HUES48 (cell line): ENCODE data around the gene BNIP2.
"Not testable (repeated sequence)": the region's sequence is repeated elsewhere in the genome, so short reads cannot be mapped to it uniquely, and the experiment has no call there.

Experiments
- H3K27ac ChIP-seq: one replicate; pipeline ENCODE4 v1.7.0; 2013; ENCODE audit warnings: low read depth, low read length, inconsistent platforms
- H3K27me3 ChIP-seq: 2 replicates; pipeline ENCODE4 v1.6.1; 2013; ENCODE audit warnings: mild to moderate bottlenecking, low read length; ENCODE audit not compliant: control insufficient read depth, insufficient read depth
- H3K36me3 ChIP-seq: 2 replicates; pipeline ENCODE4 v1.6.1; 2013; ENCODE audit warnings: low read length; ENCODE audit not compliant: control insufficient read depth, insufficient read depth
- H3K4me1 ChIP-seq: 2 replicates; pipeline ENCODE4 v1.6.1; 2013; ENCODE audit warnings: mild to moderate bottlenecking, low read length; ENCODE audit not compliant: control insufficient read depth, insufficient read depth
- H3K4me3 ChIP-seq: 2 replicates; pipeline ENCODE4 v1.5.1; 2013; ENCODE audit warnings: mild to moderate bottlenecking, low read depth, low read length
- H3K9ac ChIP-seq: 2 replicates; pipeline ENCODE4 v1.6.1; 2013; ENCODE audit warnings: mild to moderate bottlenecking, low read depth, low read length, moderate library complexity
- H3K9me3 ChIP-seq: 2 replicates; pipeline ENCODE4 v1.6.1; 2013; ENCODE audit warnings: low read length; ENCODE audit not compliant: control insufficient read depth, insufficient read depth

BNIP2 gene

GRCh38 chr15:59659366-59659765 is 29.8 kb downstream of the BNIP2 start:
- no peaks in the 10 kb centered on the region for H3K27me3 ChIP-seq
- no peak overlapping the region for H3K4me3 ChIP-seq
- H3K36me3 ChIP-seq = peaks cover 40% of the 10 kb centered on the region
- H3K4me1 ChIP-seq = peaks cover 8% of the 10 kb centered on the region; the same call in 1 of the 2 replicates
- no peaks in the 10 kb centered on the region for H3K9me3 ChIP-seq
- H3K9ac ChIP-seq = no peak overlapping the region
- H3K27ac ChIP-seq = no peak overlapping the region

- peaks cover 8% of the 10 kb centered on the region; the same call in 1 of the 2 replicates for H3K4me1 ChIP-seq
- peak overlapping the region; percentile 97 for H3K4me3 ChIP-seq
- H3K27me3 ChIP-seq = no peaks in the 10 kb centered on the region
- peak overlapping the region; percentile 61 for H3K27ac ChIP-seq
- H3K9ac ChIP-seq = no peak overlapping the region
- H3K9me3 ChIP-seq = no peaks in the 10 kb centered on the region
- H3K36me3 ChIP-seq = peaks cover 36% of the 10 kb centered on the region
Measured at GRCh38 chr15:59657635-59658125, 31.4 kb downstream of the BNIP2 start.

GRCh38 chr15:59656897-59657634 is 32.1 kb downstream of the BNIP2 start, which contains the start of gene GTF2A2:
Gene GTF2A2 (minus strand): TSS chr15:59657515. CDS start chr15:59652277, 5,238 bp downstream.
- Histone ChIP-seq H3K27me3 (no peaks in the 10 kb centered on the region), H3K9ac (peak within 1 kb of the TSS; percentile 86), H3K27ac (peak within 1 kb of the TSS; percentile 89), H3K4me3 (peak within 1 kb of the TSS; percentile 97), H3K4me1 (peaks cover 8% of the 10 kb centered on the region; the same call in 1 of the 2 replicates), H3K36me3 (peaks cover 36% of the 10 kb centered on the region), H3K9me3 (no peaks in the 10 kb centered on the region)

- Histone ChIP-seq H3K4me1 (peaks cover 8% of the 10 kb centered on the region; the same call in 1 of the 2 replicates), H3K27ac (no peak overlapping the region), H3K36me3 (peaks cover 50% of the 10 kb centered on the region), H3K9ac (no peak overlapping the region), H3K4me3 (no peak overlapping the region), H3K9me3 (no peaks in the 10 kb centered on the region), H3K27me3 (no peaks in the 10 kb centered on the region)
Measured at GRCh38 chr15:59654046-59654445, 35.1 kb downstream of the BNIP2 start.

GRCh38 chr15:59649603-59650002 is 39.5 kb downstream of the BNIP2 start:
- Histone ChIP-seq H3K36me3 (peaks cover 84% of the 10 kb centered on the region), H3K27me3 (no peaks in the 10 kb centered on the region), H3K4me3 (no peak overlapping the region), H3K9me3 (no peaks in the 10 kb centered on the region), H3K4me1 (no peaks in the 10 kb centered on the region), H3K27ac (no peak overlapping the region), H3K9ac (no peak overlapping the region)

GRCh38 chr15:59647085-59647484 is 42.0 kb downstream of the BNIP2 start:
- Histone ChIP-seq H3K4me3 (no peak overlapping the region), H3K4me1 (no peaks in the 10 kb centered on the region), H3K27me3 (no peaks in the 10 kb centered on the region), H3K9ac (no peak overlapping the region), H3K27ac (no peak overlapping the region), H3K36me3 (peaks cover 71% of the 10 kb centered on the region), H3K9me3 (no peaks in the 10 kb centered on the region)

- Histone ChIP-seq H3K4me1 (no peaks in the 10 kb centered on the region), H3K36me3 (peaks cover 71% of the 10 kb centered on the region), H3K27me3 (no peaks in the 10 kb centered on the region), H3K9me3 (no peaks in the 10 kb centered on the region), H3K4me3 (no peak overlapping the region), H3K27ac (no peak overlapping the region), H3K9ac (no peak overlapping the region)
Measured at GRCh38 chr15:59646277-59646676, 42.8 kb downstream of the BNIP2 start.

GRCh38 chr15:59645812-59646211 is 43.3 kb downstream of the BNIP2 start:
- H3K27ac ChIP-seq, H3K9me3 ChIP-seq, H3K4me3 ChIP-seq, H3K9ac ChIP-seq, H3K4me1 ChIP-seq, H3K27me3 ChIP-seq: not testable (repeated sequence)
- H3K36me3 ChIP-seq = peaks cover 70% of the 10 kb centered on the region

- Histone ChIP-seq H3K27me3 (no peaks in the 10 kb centered on the region), H3K9ac (no peak overlapping the region), H3K4me3 (no peak overlapping the region), H3K36me3 (peaks cover 70% of the 10 kb centered on the region), H3K27ac (no peak overlapping the region), H3K4me1 (no peaks in the 10 kb centered on the region), H3K9me3 (no peaks in the 10 kb centered on the region)
Measured at GRCh38 chr15:59644756-59645155, 44.4 kb downstream of the BNIP2 start.

- Histone ChIP-seq H3K4me3 (no peak overlapping the region), H3K9ac (no peak overlapping the region), H3K27ac (no peak overlapping the region), H3K36me3 (peaks cover 71% of the 10 kb centered on the region), H3K4me1 (no peaks in the 10 kb centered on the region), H3K27me3 (no peaks in the 10 kb centered on the region), H3K9me3 (no peaks in the 10 kb centered on the region)
Measured at GRCh38 chr15:59642351-59642750, 46.8 kb downstream of the BNIP2 start.

GRCh38 chr15:59637507-59637906 is 51.6 kb downstream of the BNIP2 start:
- not testable (repeated sequence) for H3K9me3 ChIP-seq, H3K4me3 ChIP-seq, H3K27ac ChIP-seq

More at GRCh38 chr15:59637507-59637906, 51.6 kb downstream of the BNIP2 start:
- peaks cover 39% of the 10 kb centered on the region for H3K36me3 ChIP-seq
- not testable (repeated sequence) for H3K4me1 ChIP-seq, H3K27me3 ChIP-seq, H3K9ac ChIP-seq
